H1 (cell line): ENCODE results near the gene PKP1. TPM values are rescaled to one million over a fixed set of nuclear protein-coding genes. Genes with fewer than 3 reads are reported as not detected.

Source experiments
- CTCF ChIA-PET: fragments of 300-600 bp; sonication (Branson Sonifier 250); formaldehyde crosslinking; loops from one replicate; lab custom pipeline; 2021; ENCODE audit not compliant: partially characterized antibody; lab: Charles Lee
- POLR2A ChIA-PET: fragments of 300-600 bp; sonication (Branson Sonifier 250); formaldehyde crosslinking; loops from one replicate; lab custom pipeline; 2021; ENCODE audit warnings: inconsistent platforms; ENCODE audit not compliant: partially characterized antibody; lab: Charles Lee
- DNase-seq, 2 experiments: peaks; one replicate each; pipeline versions ENCODE4 v3.0.0 to v3.0.0-alpha.2; 2010 to 2022; ENCODE audit warnings: low spot score in 2 of 2, low read depth in 1 of 2, mixed read lengths in 1 of 2
- FAIRE-seq: peaks from 2 replicates; lab custom pipeline; 2011; peaks lifted over from hg19 to GRCh38; lab: Jason Lieb, UNC
- H2AFZ ChIP-seq: 2 replicates; pipeline ENCODE4 v1.8.1; 2012; ENCODE audit warnings: low read length, inconsistent platforms
- H2AK5ac ChIP-seq: 2 replicates; pipeline ENCODE4 v1.6.1; 2013; ENCODE audit warnings: low read depth, low read length
- H2BK120ac ChIP-seq: replicated peaks from 2 replicates; pipeline ENCODE3; 2013; ENCODE audit warnings: low read depth, low read length, inconsistent platforms
- H2BK12ac ChIP-seq: 2 replicates; pipeline ENCODE4 v1.6.1; 2013; ENCODE audit warnings: low read depth, low read length
- H2BK15ac ChIP-seq: 2 replicates; pipeline ENCODE4 v1.6.1; 2013; ENCODE audit warnings: low read length
- H2BK20ac ChIP-seq: 2 replicates; pipeline ENCODE4 v1.6.1; 2013; ENCODE audit warnings: low read length
- H2BK5ac ChIP-seq: 2 replicates; pipeline ENCODE4 v1.6.1; 2013; ENCODE audit warnings: low read depth, low read length
- H3K14ac ChIP-seq: 2 replicates; pipeline ENCODE4 v1.6.1; 2013; ENCODE audit warnings: inconsistent platforms; ENCODE audit not compliant: insufficient read length
- H3K18ac ChIP-seq: 2 replicates; pipeline ENCODE4 v1.6.1; 2013; ENCODE audit warnings: low read length; ENCODE audit errors: extremely low read depth
- H3K23ac ChIP-seq: 2 replicates; pipeline ENCODE4 v1.6.1; 2013; ENCODE audit warnings: inconsistent platforms; ENCODE audit not compliant: insufficient read length
- H3K23me2 ChIP-seq: 2 replicates; pipeline ENCODE4 v1.6.1; 2013; ENCODE audit warnings: low read depth, low read length
- H3K27ac ChIP-seq: 2 replicates; pipeline ENCODE4 v1.6.1; 2011; ENCODE audit warnings: low read depth, low read length, inconsistent platforms
- H3K27me3 ChIP-seq, 4 experiments: replicated peaks in 1 of 4; 1 replicate in 1 of 4; 2 replicates in 3 of 4; pipeline versions ENCODE4 v1.6.1 to v1.8.1; 2011 to 2013; ENCODE audit warnings: low read length in 3 of 4, mild to moderate bottlenecking in 3 of 4, inconsistent platforms in 2 of 4, mixed read lengths in 2 of 4, moderate library complexity in 1 of 4; ENCODE audit not compliant: control insufficient read depth in 3 of 4, insufficient read depth in 3 of 4; ENCODE audit errors: extremely low read depth in 1 of 4
- H3K36me3 ChIP-seq, 4 experiments: 2 replicates each; pipeline versions ENCODE4 v1.6.1 to v1.8.1; 2011 to 2013; ENCODE audit warnings: mild to moderate bottlenecking in 4 of 4, low read length in 3 of 4, moderate library complexity in 2 of 4, control low read depth in 1 of 4, inconsistent platforms in 1 of 4; ENCODE audit not compliant: insufficient read depth in 4 of 4, control insufficient read depth in 2 of 4
- H3K4ac ChIP-seq: replicated peaks from 2 replicates; pipeline ENCODE3; 2013; ENCODE audit warnings: low read length, low read depth, mixed read lengths, inconsistent platforms; ENCODE audit not compliant: insufficient read length
- H3K4me1 ChIP-seq, 4 experiments: replicated peaks in 1 of 4; 1 replicate in 1 of 4; 2 replicates in 3 of 4; pipeline versions ENCODE4 v1.6.1 to v1.8.1; 2011 to 2013; ENCODE audit warnings: low read length in 3 of 4, inconsistent platforms in 2 of 4, mixed read lengths in 1 of 4; ENCODE audit not compliant: insufficient read depth in 4 of 4, control insufficient read depth in 3 of 4
- H3K4me2 ChIP-seq, 2 experiments: 2 replicates each; pipeline versions ENCODE4 v1.6.1 to v1.8.1; 2011 to 2013; ENCODE audit warnings: low read depth in 2 of 2, low read length in 2 of 2, control low read depth in 1 of 2, inconsistent platforms in 1 of 2, mild to moderate bottlenecking in 1 of 2; ENCODE audit not compliant: insufficient read depth in 1 of 2
- H3K4me3 ChIP-seq, 4 experiments: fragments of 200-600, 300-600 bp in 1 of 4; sonication (generic), shearing (Covaris generic), sonication (Bioruptor Twin) in 1 of 4; 2 replicates each; pipeline versions ENCODE4 v1.5.1 to v1.8.1; 2011 to 2016; ENCODE audit warnings: low read length in 4 of 4, low read depth in 3 of 4, control low read depth in 2 of 4, inconsistent platforms in 2 of 4, mild to moderate bottlenecking in 2 of 4, mixed read lengths in 1 of 4, moderate library complexity in 1 of 4; ENCODE audit not compliant: insufficient read depth in 2 of 4; ENCODE audit errors: extremely low read depth in 1 of 4
- H3K56ac ChIP-seq: replicated peaks from 2 replicates; pipeline ENCODE3; 2013; ENCODE audit warnings: low read depth, mild to moderate bottlenecking, mixed read lengths, low read length, inconsistent platforms; ENCODE audit not compliant: insufficient read length
- H3K79me1 ChIP-seq: 2 replicates; pipeline ENCODE4 v1.6.1; 2013; ENCODE audit warnings: low read depth, low read length, control low read depth
- H3K79me2 ChIP-seq, 2 experiments: 2 replicates each; pipeline versions ENCODE4 v1.6.1 to v1.8.1; 2012 to 2013; ENCODE audit warnings: low read length in 2 of 2, mild to moderate bottlenecking in 2 of 2, inconsistent platforms in 1 of 2; ENCODE audit not compliant: insufficient read depth in 2 of 2, control insufficient read depth in 1 of 2
- H3K9ac ChIP-seq, 4 experiments: replicated peaks in 1 of 4; 1 replicate in 1 of 4; 2 replicates in 3 of 4; pipeline versions ENCODE4 v1.6.1 to v1.8.1; 2011 to 2013; ENCODE audit warnings: low read depth in 3 of 4, low read length in 3 of 4, control low read depth in 2 of 4, mild to moderate bottlenecking in 2 of 4, moderate library complexity in 2 of 4, inconsistent platforms in 1 of 4; ENCODE audit errors: extremely low read depth in 1 of 4
- H3K9me3 ChIP-seq, 2 experiments: 2 replicates each; pipeline versions ENCODE4 v1.6.1 to v1.8.1; 2012 to 2013; ENCODE audit warnings: mild to moderate bottlenecking in 2 of 2, moderate library complexity in 2 of 2, control low read depth in 1 of 2, inconsistent platforms in 1 of 2, low read depth in 1 of 2, low read length in 1 of 2, mixed read lengths in 1 of 2; ENCODE audit not compliant: insufficient read depth in 2 of 2
- H4K20me1 ChIP-seq, 2 experiments: replicated peaks in 1 of 2; 2 replicates each; pipeline versions ENCODE3 to v1.8.1; 2011 to 2013; ENCODE audit warnings: inconsistent platforms in 2 of 2, low read length in 2 of 2, mild to moderate bottlenecking in 1 of 2; ENCODE audit not compliant: insufficient read depth in 2 of 2, control insufficient read depth in 1 of 2
- H4K5ac ChIP-seq: 2 replicates; pipeline ENCODE4 v1.6.1; 2013; ENCODE audit warnings: low read length, low read depth, mixed read lengths, inconsistent platforms; ENCODE audit not compliant: insufficient read length
- H4K8ac ChIP-seq: 2 replicates; pipeline ENCODE4 v1.8.0; 2013; ENCODE audit warnings: mild to moderate bottlenecking, moderate library complexity, low read length, inconsistent platforms; ENCODE audit not compliant: insufficient read depth; ENCODE audit errors: extremely low read depth
- H4K91ac ChIP-seq: replicated peaks from 2 replicates; pipeline ENCODE3; 2013; ENCODE audit warnings: low read length, mixed read lengths, inconsistent platforms; ENCODE audit not compliant: insufficient read length
- BCL11A ChIP-seq, 2 experiments: IDR thresholded peaks; one replicate each; pipeline ENCODE4 v1.6.1; 2011; ENCODE audit warnings: low read depth in 2 of 2, low read length in 2 of 2, mild to moderate bottlenecking in 2 of 2
- FOSL1 ChIP-seq: IDR thresholded peaks from 2 replicates; pipeline ENCODE4 v1.6.1; 2011; ENCODE audit warnings: mild to moderate bottlenecking, low read depth, low read length, moderate library complexity; ENCODE audit not compliant: insufficient read depth
- SP4 ChIP-seq: IDR thresholded peaks from 2 replicates; pipeline ENCODE4 v1.6.1; 2012; ENCODE audit warnings: low read length, inconsistent platforms
- SRF ChIP-seq: IDR thresholded peaks from 2 replicates; pipeline ENCODE4 v1.6.1; 2011; ENCODE audit warnings: mild to moderate bottlenecking, low read depth, low read length, moderate library complexity
- SUZ12 ChIP-seq: fragments of 200-600 bp; sonication (generic); IDR thresholded peaks from 2 replicates; pipeline ENCODE4 v1.6.1; 2012; ENCODE audit warnings: mild to moderate bottlenecking, inconsistent platforms, low read length, moderate library complexity, mixed read lengths
- USF2 ChIP-seq: IDR thresholded peaks from 2 replicates; pipeline ENCODE4 v1.6.1; 2011; ENCODE audit warnings: low read length, improper control_type of control experiment
- WGBS, 2 experiments: shearing (Covaris generic) in 1 of 2; methylation state at CpG; one replicate each; pipeline versions ENCODE4 v1.1.6 to v1.1.7; 2013 to 2015; ENCODE audit warnings: low lambda C conversion rate in 2 of 2, mixed read lengths in 2 of 2, inconsistent platforms in 1 of 2, low coverage in 1 of 2, missing lambda C conversion rate in 1 of 2; ENCODE audit not compliant: insufficient replicate concordance in 2 of 2, insufficient coverage in 1 of 2, insufficient read length in 1 of 2; ENCODE audit errors: extremely low coverage in 1 of 2, missing lambda C conversion rate in 1 of 2; 5-methylcytosine and 5-hydroxymethylcytosine counted together
- polyA plus RNA-seq, 7 experiments: library from polyadenylated mRNA; depleted of rRNA in 3 of 7; stranded (reverse) in 5 of 7; unstranded in 2 of 7; fragments of >200 nt in 5 of 7; fragments of 200-250 nt in 2 of 7; gene quantifications; 1 replicate in 5 of 7; 2 replicates in 1 of 7; 4 replicates in 1 of 7; pipeline versions ENCODE4 v1.2.1 to v1.2.3, GENCODE V29; 2011 to 2013; ENCODE audit warnings: missing spikeins in 2 of 7, mixed read lengths in 2 of 7
- total RNA-seq: library from RNA; stranded (reverse); fragmentation: NEBNext Ultra II Directional; extraction: Animal tissue kit (Norgen Biotek cat#: 25700); gene quantifications from 2 replicates; pipeline ENCODE4 v1.2.1, GENCODE V29; 2021
- TF ChIP-seq, protein P1 (sequence below): IDR thresholded peaks from 2 replicates; pipeline ENCODE4 v1.6.1; 2012; ENCODE audit warnings: inconsistent platforms

Gene PKP1
- total and polyA plus RNA-seq, 2 of the 8 experiments (the other 6 are each of a cell fraction or from before 2014, with no cell fraction given): 0.21 to 0.95 TPM

DNA sequence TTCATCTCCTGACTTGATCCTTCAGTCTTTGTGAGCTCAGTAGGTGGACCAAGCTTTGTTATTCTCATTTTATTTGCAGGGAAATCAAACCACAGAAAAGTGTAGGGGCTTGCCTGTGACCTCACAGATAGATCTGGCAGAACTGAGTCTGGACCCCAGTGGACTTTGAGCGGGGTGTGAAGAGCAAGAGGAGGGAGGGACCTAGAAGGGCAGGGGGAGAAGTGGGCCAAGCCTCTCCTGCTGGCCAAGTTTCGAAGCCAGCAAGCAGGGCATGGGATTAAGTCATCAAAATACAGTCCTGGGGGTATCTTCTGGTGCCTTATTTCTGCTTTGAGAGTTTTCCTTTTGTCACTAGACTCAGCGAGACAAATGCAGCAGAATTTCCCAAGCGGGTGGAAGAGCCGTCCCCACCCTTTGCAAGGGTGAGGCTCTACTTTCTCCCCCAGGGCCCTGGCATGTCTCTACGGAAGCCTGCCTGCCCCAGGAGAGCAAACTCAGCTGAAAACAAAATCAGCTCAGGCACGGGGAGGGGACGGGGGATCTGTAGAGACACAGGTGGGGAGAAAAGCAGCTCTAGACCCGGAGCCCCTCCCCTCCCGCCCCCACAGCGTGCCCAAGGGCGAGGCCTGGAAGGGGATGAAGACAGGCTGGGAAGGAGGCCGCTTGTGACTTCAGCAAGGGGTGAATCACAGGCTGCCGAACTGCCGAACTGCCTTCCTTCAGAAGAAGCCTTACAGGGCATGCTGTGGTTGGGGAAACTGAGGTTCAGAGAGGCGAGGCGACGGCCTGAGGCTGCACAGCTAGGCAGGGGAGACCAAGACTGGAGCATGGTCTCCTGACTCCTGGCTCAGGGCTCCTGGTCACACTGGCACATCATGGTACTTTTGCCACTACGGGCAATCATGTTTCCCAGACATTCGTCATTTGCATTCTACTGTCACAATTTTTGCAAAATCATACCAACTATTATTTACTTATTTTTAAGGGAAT, 19.2 kb downstream of the PKP1 start:
- Histone ChIP-seq H4K20me1 (no peaks in the 10 kb centered on the region), H3K23ac (no peak overlapping the region), H4K8ac (no peak overlapping the region), H3K27me3 (no peaks in the 10 kb centered on the region; a peak in 1 of 7 replicates), H2BK5ac (no peak overlapping the region), H3K4ac (no peak overlapping the region), H3K79me1 (no peaks in the 10 kb centered on the region), H2AK5ac (no peak overlapping the region), H3K4me3 (no peak overlapping the region), H4K5ac (no peak overlapping the region), H2BK12ac (no peak overlapping the region), H3K23me2 (no peaks in the 10 kb centered on the region), H3K4me1 (peaks cover 0 to 4% (median under 1%) of the 10 kb centered on the region in 4 experiments; a peak in 3 of 7 replicates), H2BK15ac (peak overlapping the region; percentile 88; the same call in 1 of the 2 replicates), H3K14ac (no peak overlapping the region), H3K9me3 (no peaks in the 10 kb centered on the region), H4K91ac (no peak overlapping the region), H3K27ac (no peak overlapping the region), H3K18ac (no peak overlapping the region), H3K9ac (no peak overlapping the region), H2BK20ac (no peak overlapping the region), H3K36me3 (no peaks in the 10 kb centered on the region), H3K4me2 (no peak overlapping the region), H3K79me2 (no peaks in the 10 kb centered on the region), H2AFZ (0 out of 2 replicates have a peak overlapping the region, but pooled peaks have one; percentile 80), H3K56ac (no peak overlapping the region), H2BK120ac (no peak overlapping the region)
- ChIA-PET POLR2A (interaction anchor here (0.9 to 1.0 kb wide), 2 partner anchors 10 to 13 kb away, joined by 3 to 7 read pairs; no protein-coding TSS in a partner anchor), CTCF (interaction anchor here (1.2 to 9.0 kb wide), 10 partner anchors 10 to 183 kb away, joined by 3 to 78 read pairs (median 10); partner anchors contain the start of gene PKP1)
- 80% methylated on average over 19 of the region's 20 CpGs; no CpG with 5 or more reads in 1 of the 2 experiments for WGBS, 2 experiments
- FAIRE-seq: no peak
- DNase-seq: no peak
- no peak for TF ChIP-seq SUZ12
- TF ChIP-seq USF2: no peak
- TF ChIP-seq BCL11A (IDR thresholded peaks at IDR 0.05; ENCODE audit: low read depth in 2 of 2, low read length in 2 of 2): no peak
- TF ChIP-seq, protein P1, sequence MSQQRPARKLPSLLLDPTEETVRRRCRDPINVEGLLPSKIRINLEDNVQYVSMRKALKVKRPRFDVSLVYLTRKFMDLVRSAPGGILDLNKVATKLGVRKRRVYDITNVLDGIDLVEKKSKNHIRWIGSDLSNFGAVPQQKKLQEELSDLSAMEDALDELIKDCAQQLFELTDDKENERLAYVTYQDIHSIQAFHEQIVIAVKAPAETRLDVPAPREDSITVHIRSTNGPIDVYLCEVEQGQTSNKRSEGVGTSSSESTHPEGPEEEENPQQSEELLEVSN: no peak
- TF ChIP-seq SP4: no peak
- no peak for TF ChIP-seq SRF
- no peak for TF ChIP-seq FOSL1
